Liver (tissue), 9 donors: ENCODE measurements around the gene UBE2L5. TPM values are rescaled to one million over a fixed set of nuclear protein-coding genes. Genes with fewer than 3 reads are reported as not detected.

Experiments used
- DNase-seq: peaks from one replicate; pipeline ENCODE4 v3.0.0-alpha.2; 2017; ENCODE audit warnings: low spot score
- H3K27ac ChIP-seq, 2 donors: one replicate each; pipeline ENCODE4 v1.7.0; 2013; ENCODE audit warnings: inconsistent platforms in 2 of 2, low read length in 2 of 2, control low read depth in 1 of 2, low read depth in 1 of 2, mild to moderate bottlenecking in 1 of 2
- H3K27me3 ChIP-seq, 4 donors: one replicate each; pipeline versions ENCODE4 v1.6.1 to v1.7.0; 2013; ENCODE audit warnings: low read length in 3 of 4, inconsistent platforms in 1 of 4, mild to moderate bottlenecking in 1 of 4, moderate library complexity in 1 of 4; ENCODE audit not compliant: control insufficient read depth in 4 of 4, insufficient read depth in 4 of 4
- H3K36me3 ChIP-seq, 4 donors: one replicate each; pipeline versions ENCODE4 v1.6.1 to v1.7.0; 2013; ENCODE audit warnings: low read length in 3 of 4, mild to moderate bottlenecking in 3 of 4, low read depth in 1 of 4, moderate library complexity in 1 of 4; ENCODE audit not compliant: control insufficient read depth in 4 of 4, insufficient read depth in 3 of 4
- H3K4me1 ChIP-seq, 4 donors: one replicate each; pipeline versions ENCODE4 v1.6.1 to v1.7.0; 2013; ENCODE audit warnings: low read length in 3 of 4, mild to moderate bottlenecking in 3 of 4, moderate library complexity in 1 of 4; ENCODE audit not compliant: control insufficient read depth in 4 of 4, insufficient read depth in 4 of 4
- H3K4me3 ChIP-seq, 3 donors: one replicate each; pipeline versions ENCODE4 v1.6.1 to v1.7.0; 2013; ENCODE audit warnings: low read length in 3 of 3, control low read depth in 1 of 3, low read depth in 1 of 3, mild to moderate bottlenecking in 1 of 3
- H3K9ac ChIP-seq, 2 donors: one replicate each; pipeline ENCODE4 v1.7.0; 2013; ENCODE audit warnings: low read length in 2 of 2, mild to moderate bottlenecking in 2 of 2, moderate library complexity in 2 of 2, control low read depth in 1 of 2, low read depth in 1 of 2
- H3K9me3 ChIP-seq, 4 donors: one replicate each; pipeline versions ENCODE4 v1.6.1 to v1.7.0; 2013; ENCODE audit warnings: low read length in 3 of 4; ENCODE audit not compliant: control insufficient read depth in 4 of 4
- ATF3 ChIP-seq: IDR thresholded peaks from 2 replicates; pipeline ENCODE4 v1.6.1; 2016; ENCODE audit warnings: antibody characterized with exemption
- EGR1 ChIP-seq, 2 donors: IDR thresholded peaks; 2 replicates each; pipeline ENCODE4 v1.6.1; 2016 to 2018; ENCODE audit warnings: antibody characterized with exemption in 2 of 2, low read depth in 2 of 2
- FOXA1 ChIP-seq: IDR thresholded peaks from 2 replicates; pipeline ENCODE4 v1.6.1; 2016; ENCODE audit warnings: antibody characterized with exemption
- FOXA2 ChIP-seq: IDR thresholded peaks from 2 replicates; pipeline ENCODE4 v1.6.1; 2016; ENCODE audit warnings: antibody characterized with exemption
- HNF4G ChIP-seq: IDR thresholded peaks from 2 replicates; pipeline ENCODE4 v1.6.1; 2016; ENCODE audit warnings: antibody characterized with exemption
- NR2F2 ChIP-seq: IDR thresholded peaks from 2 replicates; pipeline ENCODE4 v1.6.1; 2016; ENCODE audit warnings: antibody characterized with exemption
- RAD21 ChIP-seq, 2 donors: IDR thresholded peaks; 2 replicates each; pipeline ENCODE4 v1.6.1; 2016; ENCODE audit warnings: antibody characterized with exemption in 2 of 2, mild to moderate bottlenecking in 2 of 2
- REST ChIP-seq: IDR thresholded peaks from 2 replicates; pipeline ENCODE4 v1.6.1; 2016; ENCODE audit warnings: antibody characterized with exemption, mild to moderate bottlenecking
- SP1 ChIP-seq: IDR thresholded peaks from 2 replicates; pipeline ENCODE4 v1.6.1; 2018; ENCODE audit warnings: antibody characterized with exemption, mild to moderate bottlenecking
- ZBTB33 ChIP-seq: IDR thresholded peaks from 2 replicates; pipeline ENCODE4 v1.6.1; 2016; ENCODE audit warnings: antibody characterized with exemption
- WGBS: extraction: QIAGEN DNeasy Blood & Tissue Kit; methylation state at CpG from one replicate; pipeline ENCODE4 v1.1.7; 2013; 5-methylcytosine and 5-hydroxymethylcytosine counted together
- polyA plus RNA-seq, 2 donors: library from polyadenylated mRNA; stranded (reverse) in 1 of 2; unstranded in 1 of 2; fragments of 200-250 nt in 1 of 2; fragments of >200 nt in 1 of 2; fragmentation: Nextera tagmentation in 1 of 2; extraction: Ambion mirVana in 1 of 2; gene quantifications; one replicate each; pipeline versions ENCODE4 v1.2.1 to v1.2.3, GENCODE V29; 2013 to 2015
- total RNA-seq, 2 donors: library from RNA; depleted of rRNA; stranded (reverse); fragments of >200 nt; gene quantifications; one replicate each; pipeline ENCODE4 v1.2.3, GENCODE V29; 2014
- donor health status: healthy.
- donor health status: healthy.
- donor health status: healthy.
- donor health status: healthy.
- donor health status: healthy.

Gene UBE2L5
- total and polyA plus RNA-seq, 4 donors: 0.10 TPM; not detected in 3

DNA sequence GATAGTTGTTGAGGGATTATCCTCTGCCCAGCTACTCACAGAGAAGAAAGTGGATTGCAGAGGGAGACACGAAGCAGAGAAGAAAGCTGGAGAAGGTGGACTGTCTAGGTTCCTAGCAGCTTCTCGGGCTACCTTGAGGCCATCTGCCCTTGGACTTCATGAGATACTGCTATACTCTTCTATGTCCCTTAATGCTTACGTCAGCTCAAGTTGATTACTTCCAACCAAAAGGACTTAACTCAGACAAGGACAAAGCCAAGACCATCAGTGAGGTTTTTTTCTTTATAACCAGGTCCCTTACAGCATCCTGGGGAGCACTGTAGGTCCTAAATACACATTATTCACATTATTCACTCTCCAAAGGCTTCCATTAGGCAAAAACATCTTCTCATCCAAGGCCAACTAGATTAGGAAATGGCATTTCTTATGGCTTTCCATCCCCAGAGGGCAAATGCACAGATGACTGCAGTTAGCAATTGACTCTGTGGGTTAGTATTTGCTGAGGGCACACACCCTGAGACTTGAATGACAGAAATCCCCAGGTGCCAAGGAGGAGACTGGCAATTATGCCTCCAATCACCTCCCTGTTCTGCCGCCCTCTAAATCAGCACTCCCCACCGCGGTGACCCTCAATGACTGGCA is 4.1 kb upstream of the UBE2L5 start:
- TF ChIP-seq REST (no peak), FOXA2 (no peak), NR2F2 (no peak), SP1 (no peak), RAD21 (IDR thresholded peaks at IDR 0.05) (no peak), ZBTB33 (no peak), HNF4G (no peak), FOXA1 (no peak), ATF3 (no peak), EGR1 (IDR thresholded peaks at IDR 0.05; ENCODE audit: low read depth in 2 of 2) (no peak)
- Histone ChIP-seq H3K27me3 (no peaks in the 10 kb centered on the region), H3K9ac (no peak overlapping the region), H3K36me3 (no peaks in the 10 kb centered on the region), H3K27ac (no peak overlapping the region), H3K9me3 (no peaks in the 10 kb centered on the region), H3K4me1 (peaks cover 0 to 13% (median 6%) of the 10 kb centered on the region in 4 donors), H3K4me3 (no peak overlapping the region)
- no peak for DNase-seq
- WGBS: 86% methylated on average over 6 of the region's 6 CpGs

- WGBS: 89% methylated on average over 9 of the region's 9 CpGs
- Histone ChIP-seq H3K9me3 (no peaks in the 10 kb centered on the region), H3K9ac (no peak overlapping the region), H3K4me3 (no peak overlapping the region), H3K27ac (no peak overlapping the region), H3K36me3 (no peaks in the 10 kb centered on the region), H3K27me3 (no peaks in the 10 kb centered on the region), H3K4me1 (peaks cover 0 to 13% (median 6%) of the 10 kb centered on the region in 4 donors)
- TF ChIP-seq SP1: no peak
- DNase-seq: no peak
Measured at GRCh38 chr13:30418717-30419459, 3.4 kb upstream of the UBE2L5 start.
